ENCODE results near the gene PDLIM4. TPM values are rescaled to one million over a fixed set of nuclear protein-coding genes. Genes with fewer than 3 reads are reported as not detected.

Gene PDLIM4
- polyA plus RNA-seq, 1 donor (not counting 4 experiments of a cell fraction or from before 2014, with no cell fraction given), result 38.3 TPM

- TF ChIP-seq CTCF (optimal IDR thresholded peaks at IDR 0.05 in 1 of 3, IDR thresholded peaks at IDR 0.05 in 1 of 3, conservative IDR thresholded peaks at IDR 0.05 in 1 of 3; ENCODE audit: extremely low read depth in 1 of 3, insufficient read depth in 2 of 3, low read length in 3 of 3), result no peak
- TF ChIP-seq EZH2 (IDR thresholded peaks at IDR 0.05; ENCODE audit: low read length), result no peak
- Histone ChIP-seq H3K9me3 (ENCODE audit: control insufficient read depth, low read depth, low read length) (no peaks in the 10 kb centered on the region), H3K36me3 (ENCODE audit: control insufficient read depth in 2 of 2, extremely low read depth in 1 of 2, insufficient read depth in 2 of 2, low read length in 2 of 2) (peaks cover 33 to 53% of the 10 kb centered on the region in 2 experiments), H3K9me1 (ENCODE audit: control insufficient read depth, extremely low read depth, insufficient read depth, low read length) (peaks cover 5% of the 10 kb centered on the region), H3K79me2 (ENCODE audit: control insufficient read depth, insufficient read depth, low read length) (no peaks in the 10 kb centered on the region), H4K20me1 (ENCODE audit: control insufficient read depth, extremely low read depth, insufficient read depth, low read length) (peaks cover 2% of the 10 kb centered on the region), H3K4me2 (ENCODE audit: control insufficient read depth, extremely low read depth, insufficient read depth, low read depth, low read length) (no peak overlapping the region), H3K27ac (ENCODE audit: control insufficient read depth, insufficient read depth, low read length) (no peak overlapping the region), H3K27me3 (ENCODE audit: control insufficient read depth, extremely low read depth, insufficient read depth, low read length) (no peaks in the 10 kb centered on the region), H3K4me3 (ENCODE audit: control insufficient read depth in 2 of 3, extremely low read depth in 1 of 3, insufficient read depth in 2 of 3, low read depth in 1 of 3, low read length in 3 of 3) (no peak overlapping the region), H3K9ac (ENCODE audit: control insufficient read depth, extremely low read depth, insufficient read depth, low read length) (no peak overlapping the region), H2AFZ (ENCODE audit: control insufficient read depth, low read length) (no peak overlapping the region), H3K4me1 (ENCODE audit: control insufficient read depth, extremely low read depth, insufficient read depth, low read length) (peaks cover 24% of the 10 kb centered on the region)
- DNase-seq (ENCODE audit: low read depth, low spot score) (no peak), FAIRE-seq (no peak)
- dilution Hi-C loops (cut with MboI; ENCODE audit: extremely low pct_ligation_motif_present, low sequenced_read_pairs), result no loop called here
Observed at GRCh38 chr5:132270706-132271105, 13.2 kb downstream of the PDLIM4 start.

GRCh38 chr5:132271251-132272246, 14.1 kb downstream of the PDLIM4 start:
- FAIRE-seq, result no peak
- no peaks in the 10 kb centered on the region for H3K79me2 ChIP-seq (ENCODE audit: control insufficient read depth, insufficient read depth, low read length)
- peaks cover 2% of the 10 kb centered on the region for H4K20me1 ChIP-seq (ENCODE audit: control insufficient read depth, extremely low read depth, insufficient read depth, low read length)
- H3K4me2 ChIP-seq (ENCODE audit: control insufficient read depth, extremely low read depth, insufficient read depth, low read depth, low read length), result no peak overlapping the region
- no peak overlapping the region for H3K9ac ChIP-seq (ENCODE audit: control insufficient read depth, extremely low read depth, insufficient read depth, low read length)
- H2AFZ ChIP-seq (ENCODE audit: control insufficient read depth, low read length), result no peak overlapping the region
- no peak overlapping the region for H3K4me3 ChIP-seq (ENCODE audit: control insufficient read depth in 2 of 3, extremely low read depth in 1 of 3, insufficient read depth in 2 of 3, low read depth in 1 of 3, low read length in 3 of 3)
- H3K27ac ChIP-seq (ENCODE audit: control insufficient read depth, insufficient read depth, low read length), result no peak overlapping the region
- no peaks in the 10 kb centered on the region for H3K9me3 ChIP-seq (ENCODE audit: control insufficient read depth, low read depth, low read length)
- no peak for DNase-seq (ENCODE audit: low read depth, low spot score)
- H3K9me1 ChIP-seq (ENCODE audit: control insufficient read depth, extremely low read depth, insufficient read depth, low read length), result peaks cover 5% of the 10 kb centered on the region
- dilution Hi-C loops (cut with MboI; ENCODE audit: extremely low pct_ligation_motif_present, low sequenced_read_pairs), result no loop called here
- peaks cover 17% of the 10 kb centered on the region for H3K4me1 ChIP-seq (ENCODE audit: control insufficient read depth, extremely low read depth, insufficient read depth, low read length)
- TF ChIP-seq EZH2 (IDR thresholded peaks at IDR 0.05; ENCODE audit: low read length) (no peak), CTCF (optimal IDR thresholded peaks at IDR 0.05 in 1 of 3, IDR thresholded peaks at IDR 0.05 in 1 of 3, conservative IDR thresholded peaks at IDR 0.05 in 1 of 3; ENCODE audit: extremely low read depth in 1 of 3, insufficient read depth in 2 of 3, low read length in 3 of 3) (no peak)
- H3K36me3 ChIP-seq (ENCODE audit: control insufficient read depth in 2 of 2, extremely low read depth in 1 of 2, insufficient read depth in 2 of 2, low read length in 2 of 2), result peaks cover 27 to 49% of the 10 kb centered on the region in 2 experiments
- H3K27me3 ChIP-seq (ENCODE audit: control insufficient read depth, extremely low read depth, insufficient read depth, low read length), result no peaks in the 10 kb centered on the region

Data from keratinocyte (primary cell).